H1 (cell line): ENCODE results near the gene TXNRD3. TPM values are rescaled to one million over a fixed set of nuclear protein-coding genes. Genes with fewer than 3 reads are reported as not detected.
"Not testable (repeated sequence)": the region's sequence is repeated elsewhere in the genome, so short reads cannot be mapped to it uniquely, and the experiment has no call there.

Source experiments
- CTCF ChIA-PET: fragments of 300-600 bp; sonication (Branson Sonifier 250); formaldehyde crosslinking; loops from one replicate; lab custom pipeline; 2021; ENCODE audit not compliant: partially characterized antibody; lab: Charles Lee
- POLR2A ChIA-PET: fragments of 300-600 bp; sonication (Branson Sonifier 250); formaldehyde crosslinking; loops from one replicate; lab custom pipeline; 2021; ENCODE audit warnings: inconsistent platforms; ENCODE audit not compliant: partially characterized antibody; lab: Charles Lee
- DNase-seq, 2 experiments: peaks; one replicate each; pipeline versions ENCODE4 v3.0.0 to v3.0.0-alpha.2; 2010 to 2022; ENCODE audit warnings: low spot score in 2 of 2, low read depth in 1 of 2, mixed read lengths in 1 of 2
- FAIRE-seq: peaks from 2 replicates; lab custom pipeline; 2011; peaks lifted over from hg19 to GRCh38; lab: Jason Lieb, UNC
- H2AFZ ChIP-seq: 2 replicates; pipeline ENCODE4 v1.8.1; 2012; ENCODE audit warnings: low read length, inconsistent platforms
- H2AK5ac ChIP-seq: 2 replicates; pipeline ENCODE4 v1.6.1; 2013; ENCODE audit warnings: low read depth, low read length
- H2BK120ac ChIP-seq: replicated peaks from 2 replicates; pipeline ENCODE3; 2013; ENCODE audit warnings: low read depth, low read length, inconsistent platforms
- H2BK12ac ChIP-seq: 2 replicates; pipeline ENCODE4 v1.6.1; 2013; ENCODE audit warnings: low read depth, low read length
- H2BK15ac ChIP-seq: 2 replicates; pipeline ENCODE4 v1.6.1; 2013; ENCODE audit warnings: low read length
- H2BK20ac ChIP-seq: 2 replicates; pipeline ENCODE4 v1.6.1; 2013; ENCODE audit warnings: low read length
- H2BK5ac ChIP-seq: 2 replicates; pipeline ENCODE4 v1.6.1; 2013; ENCODE audit warnings: low read depth, low read length
- H3K14ac ChIP-seq: 2 replicates; pipeline ENCODE4 v1.6.1; 2013; ENCODE audit warnings: inconsistent platforms; ENCODE audit not compliant: insufficient read length
- H3K18ac ChIP-seq: 2 replicates; pipeline ENCODE4 v1.6.1; 2013; ENCODE audit warnings: low read length; ENCODE audit errors: extremely low read depth
- H3K23ac ChIP-seq: 2 replicates; pipeline ENCODE4 v1.6.1; 2013; ENCODE audit warnings: inconsistent platforms; ENCODE audit not compliant: insufficient read length
- H3K23me2 ChIP-seq: 2 replicates; pipeline ENCODE4 v1.6.1; 2013; ENCODE audit warnings: low read depth, low read length
- H3K27ac ChIP-seq: 2 replicates; pipeline ENCODE4 v1.6.1; 2011; ENCODE audit warnings: low read depth, low read length, inconsistent platforms
- H3K27me3 ChIP-seq, 4 experiments: replicated peaks in 1 of 4; 1 replicate in 1 of 4; 2 replicates in 3 of 4; pipeline versions ENCODE4 v1.6.1 to v1.8.1; 2011 to 2013; ENCODE audit warnings: low read length in 3 of 4, mild to moderate bottlenecking in 3 of 4, inconsistent platforms in 2 of 4, mixed read lengths in 2 of 4, moderate library complexity in 1 of 4; ENCODE audit not compliant: control insufficient read depth in 3 of 4, insufficient read depth in 3 of 4; ENCODE audit errors: extremely low read depth in 1 of 4
- H3K36me3 ChIP-seq, 4 experiments: 2 replicates each; pipeline versions ENCODE4 v1.6.1 to v1.8.1; 2011 to 2013; ENCODE audit warnings: mild to moderate bottlenecking in 4 of 4, low read length in 3 of 4, moderate library complexity in 2 of 4, control low read depth in 1 of 4, inconsistent platforms in 1 of 4; ENCODE audit not compliant: insufficient read depth in 4 of 4, control insufficient read depth in 2 of 4
- H3K4ac ChIP-seq: replicated peaks from 2 replicates; pipeline ENCODE3; 2013; ENCODE audit warnings: low read length, low read depth, mixed read lengths, inconsistent platforms; ENCODE audit not compliant: insufficient read length
- H3K4me1 ChIP-seq, 4 experiments: replicated peaks in 1 of 4; 1 replicate in 1 of 4; 2 replicates in 3 of 4; pipeline versions ENCODE4 v1.6.1 to v1.8.1; 2011 to 2013; ENCODE audit warnings: low read length in 3 of 4, inconsistent platforms in 2 of 4, mixed read lengths in 1 of 4; ENCODE audit not compliant: insufficient read depth in 4 of 4, control insufficient read depth in 3 of 4
- H3K4me2 ChIP-seq, 2 experiments: 2 replicates each; pipeline versions ENCODE4 v1.6.1 to v1.8.1; 2011 to 2013; ENCODE audit warnings: low read depth in 2 of 2, low read length in 2 of 2, control low read depth in 1 of 2, inconsistent platforms in 1 of 2, mild to moderate bottlenecking in 1 of 2; ENCODE audit not compliant: insufficient read depth in 1 of 2
- H3K4me3 ChIP-seq, 4 experiments: fragments of 200-600, 300-600 bp in 1 of 4; sonication (generic), shearing (Covaris generic), sonication (Bioruptor Twin) in 1 of 4; 2 replicates each; pipeline versions ENCODE4 v1.5.1 to v1.8.1; 2011 to 2016; ENCODE audit warnings: low read length in 4 of 4, low read depth in 3 of 4, control low read depth in 2 of 4, inconsistent platforms in 2 of 4, mild to moderate bottlenecking in 2 of 4, mixed read lengths in 1 of 4, moderate library complexity in 1 of 4; ENCODE audit not compliant: insufficient read depth in 2 of 4; ENCODE audit errors: extremely low read depth in 1 of 4
- H3K56ac ChIP-seq: replicated peaks from 2 replicates; pipeline ENCODE3; 2013; ENCODE audit warnings: low read depth, mild to moderate bottlenecking, mixed read lengths, low read length, inconsistent platforms; ENCODE audit not compliant: insufficient read length
- H3K79me1 ChIP-seq: 2 replicates; pipeline ENCODE4 v1.6.1; 2013; ENCODE audit warnings: low read depth, low read length, control low read depth
- H3K79me2 ChIP-seq, 2 experiments: 2 replicates each; pipeline versions ENCODE4 v1.6.1 to v1.8.1; 2012 to 2013; ENCODE audit warnings: low read length in 2 of 2, mild to moderate bottlenecking in 2 of 2, inconsistent platforms in 1 of 2; ENCODE audit not compliant: insufficient read depth in 2 of 2, control insufficient read depth in 1 of 2
- H3K9ac ChIP-seq, 4 experiments: replicated peaks in 1 of 4; 1 replicate in 1 of 4; 2 replicates in 3 of 4; pipeline versions ENCODE4 v1.6.1 to v1.8.1; 2011 to 2013; ENCODE audit warnings: low read depth in 3 of 4, low read length in 3 of 4, control low read depth in 2 of 4, mild to moderate bottlenecking in 2 of 4, moderate library complexity in 2 of 4, inconsistent platforms in 1 of 4; ENCODE audit errors: extremely low read depth in 1 of 4
- H3K9me3 ChIP-seq, 2 experiments: 2 replicates each; pipeline versions ENCODE4 v1.6.1 to v1.8.1; 2012 to 2013; ENCODE audit warnings: mild to moderate bottlenecking in 2 of 2, moderate library complexity in 2 of 2, control low read depth in 1 of 2, inconsistent platforms in 1 of 2, low read depth in 1 of 2, low read length in 1 of 2, mixed read lengths in 1 of 2; ENCODE audit not compliant: insufficient read depth in 2 of 2
- H4K20me1 ChIP-seq, 2 experiments: replicated peaks in 1 of 2; 2 replicates each; pipeline versions ENCODE3 to v1.8.1; 2011 to 2013; ENCODE audit warnings: inconsistent platforms in 2 of 2, low read length in 2 of 2, mild to moderate bottlenecking in 1 of 2; ENCODE audit not compliant: insufficient read depth in 2 of 2, control insufficient read depth in 1 of 2
- H4K5ac ChIP-seq: 2 replicates; pipeline ENCODE4 v1.6.1; 2013; ENCODE audit warnings: low read length, low read depth, mixed read lengths, inconsistent platforms; ENCODE audit not compliant: insufficient read length
- H4K8ac ChIP-seq: 2 replicates; pipeline ENCODE4 v1.8.0; 2013; ENCODE audit warnings: mild to moderate bottlenecking, moderate library complexity, low read length, inconsistent platforms; ENCODE audit not compliant: insufficient read depth; ENCODE audit errors: extremely low read depth
- H4K91ac ChIP-seq: replicated peaks from 2 replicates; pipeline ENCODE3; 2013; ENCODE audit warnings: low read length, mixed read lengths, inconsistent platforms; ENCODE audit not compliant: insufficient read length
- WGBS, 2 experiments: shearing (Covaris generic) in 1 of 2; methylation state at CpG; one replicate each; pipeline versions ENCODE4 v1.1.6 to v1.1.7; 2013 to 2015; ENCODE audit warnings: low lambda C conversion rate in 2 of 2, mixed read lengths in 2 of 2, inconsistent platforms in 1 of 2, low coverage in 1 of 2, missing lambda C conversion rate in 1 of 2; ENCODE audit not compliant: insufficient replicate concordance in 2 of 2, insufficient coverage in 1 of 2, insufficient read length in 1 of 2; ENCODE audit errors: extremely low coverage in 1 of 2, missing lambda C conversion rate in 1 of 2; 5-methylcytosine and 5-hydroxymethylcytosine counted together
- polyA plus RNA-seq, 7 experiments: library from polyadenylated mRNA; depleted of rRNA in 3 of 7; stranded (reverse) in 5 of 7; unstranded in 2 of 7; fragments of >200 nt in 5 of 7; fragments of 200-250 nt in 2 of 7; gene quantifications; 1 replicate in 5 of 7; 2 replicates in 1 of 7; 4 replicates in 1 of 7; pipeline versions ENCODE4 v1.2.1 to v1.2.3, GENCODE V29; 2011 to 2013; ENCODE audit warnings: missing spikeins in 2 of 7, mixed read lengths in 2 of 7
- total RNA-seq: library from RNA; stranded (reverse); fragmentation: NEBNext Ultra II Directional; extraction: Animal tissue kit (Norgen Biotek cat#: 25700); gene quantifications from 2 replicates; pipeline ENCODE4 v1.2.1, GENCODE V29; 2021

The TXNRD3 gene
- total and polyA plus RNA-seq, 2 of the 8 experiments (the other 6 are each of a cell fraction or from before 2014, with no cell fraction given) = 3.4 to 4.3 TPM

- H3K79me1 ChIP-seq, H4K20me1 ChIP-seq, H2AK5ac ChIP-seq, H2BK15ac ChIP-seq, H3K23ac ChIP-seq, H3K4me2 ChIP-seq, H3K4me1 ChIP-seq, H3K4me3 ChIP-seq, H3K27me3 ChIP-seq, H4K8ac ChIP-seq, H3K79me2 ChIP-seq, H3K9ac ChIP-seq, H2AFZ ChIP-seq, POLR2A ChIA-PET, H2BK20ac ChIP-seq, H2BK120ac ChIP-seq, H4K5ac ChIP-seq, H3K14ac ChIP-seq, H3K4ac ChIP-seq, H3K27ac ChIP-seq, H3K9me3 ChIP-seq, H2BK5ac ChIP-seq, FAIRE-seq, H3K56ac ChIP-seq, DNase-seq, H3K18ac ChIP-seq, H3K23me2 ChIP-seq, H2BK12ac ChIP-seq, H4K91ac ChIP-seq, H3K36me3 ChIP-seq: not testable (repeated sequence)
- 89% methylated on average over 3 of the region's 3 CpGs; no CpG with 5 or more reads in 1 of the 2 experiments for WGBS, 2 experiments
- CTCF ChIA-PET = interaction anchor here (1.3 kb wide), 1 partner anchor 12 kb away, joined by 3 read pairs; no protein-coding TSS in a partner anchor
Measured at GRCh38 chr3:126625735-126626134, 29.2 kb downstream of the TXNRD3 start.
